Loucy (cell line): ENCODE results near the gene F11R.

ENCODE experiments used
- H2AFZ ChIP-seq: fragments of 200-600 bp; sonication (generic); 2 replicates; pipeline ENCODE4 v1.6.0; 2016; ENCODE audit warnings: antibody characterized with exemption, mild to moderate bottlenecking, low read length, moderate library complexity
- H3F3A ChIP-seq: fragments of 200-600 bp; 2 replicates; pipeline ENCODE4 v1.6.0; 2016; ENCODE audit warnings: antibody characterized with exemption, low read depth, mild to moderate bottlenecking
- H3K27me3 ChIP-seq: fragments of 200-600 bp; sonication (generic); 2 replicates; pipeline ENCODE4 v1.6.1; 2014; ENCODE audit warnings: low read length, mild to moderate bottlenecking; ENCODE audit not compliant: insufficient read depth, poor library complexity, severe bottlenecking
- H3K36me3 ChIP-seq: fragments of 200-600 bp; sonication (generic); 2 replicates; pipeline ENCODE4 v1.6.1; 2016; ENCODE audit warnings: low read length; ENCODE audit not compliant: insufficient read depth
- H3K4me1 ChIP-seq: fragments of 200-600 bp; sonication (generic); 2 replicates; pipeline ENCODE4 v1.5.1; 2014; ENCODE audit warnings: low read length, mild to moderate bottlenecking; ENCODE audit not compliant: insufficient read depth, poor library complexity, severe bottlenecking
- H3K4me2 ChIP-seq: fragments of 200-600 bp; sonication (generic); 2 replicates; pipeline ENCODE4 v1.6.0; 2014; ENCODE audit warnings: antibody characterized with exemption, low read length, low read depth, mild to moderate bottlenecking; ENCODE audit not compliant: poor library complexity, severe bottlenecking
- H3K4me3 ChIP-seq: fragments of 200-600 bp; sonication (generic); 2 replicates; pipeline ENCODE4 v1.5.1; 2014; ENCODE audit warnings: low read length, mild to moderate bottlenecking, mixed read lengths; ENCODE audit not compliant: poor library complexity, severe bottlenecking
- H3K79me2 ChIP-seq: fragments of 200-600 bp; sonication (generic); 2 replicates; pipeline ENCODE4 v1.6.1; 2014; ENCODE audit warnings: low read length; ENCODE audit not compliant: insufficient read depth
- H3K9ac ChIP-seq: fragments of 200-600 bp; sonication (generic); 2 replicates; pipeline ENCODE4 v1.6.0; 2014; ENCODE audit warnings: mild to moderate bottlenecking, low read depth, low read length, moderate library complexity; ENCODE audit not compliant: poor library complexity, severe bottlenecking
- H3K9me2 ChIP-seq: fragments of 200-600 bp; sonication (generic); replicated peaks from 2 replicates; pipeline ENCODE4 v1.6.1; 2016; ENCODE audit warnings: low read depth, low read length, mixed read lengths
- H3K9me3 ChIP-seq: fragments of 200-600 bp; sonication (generic); 2 replicates; pipeline ENCODE4 v1.6.1; 2014; ENCODE audit warnings: mild to moderate bottlenecking, antibody characterized with exemption, low read length, low read depth; ENCODE audit not compliant: insufficient read depth
- H4K20me1 ChIP-seq: fragments of 200-600 bp; sonication (generic); 2 replicates; pipeline ENCODE4 v1.6.0; 2014; ENCODE audit warnings: antibody characterized with exemption, low read length, mild to moderate bottlenecking; ENCODE audit not compliant: insufficient read depth, poor library complexity, severe bottlenecking
- EZH2phosphoT487 ChIP-seq: fragments of 200-600 bp; IDR thresholded peaks from 2 replicates; pipeline ENCODE4 v1.6.1; 2018; ENCODE audit warnings: antibody characterized with exemption, mild to moderate bottlenecking, moderate library complexity, borderline replicate concordance
- TF ChIP-seq, protein P1 (sequence below): fragments of 200-600 bp; sonication (generic); conservative IDR thresholded peaks from 2 replicates; pipeline ENCODE4 v1.5.1; 2014; ENCODE audit warnings: mild to moderate bottlenecking, antibody characterized with exemption, low read length

Gene F11R

DNA sequence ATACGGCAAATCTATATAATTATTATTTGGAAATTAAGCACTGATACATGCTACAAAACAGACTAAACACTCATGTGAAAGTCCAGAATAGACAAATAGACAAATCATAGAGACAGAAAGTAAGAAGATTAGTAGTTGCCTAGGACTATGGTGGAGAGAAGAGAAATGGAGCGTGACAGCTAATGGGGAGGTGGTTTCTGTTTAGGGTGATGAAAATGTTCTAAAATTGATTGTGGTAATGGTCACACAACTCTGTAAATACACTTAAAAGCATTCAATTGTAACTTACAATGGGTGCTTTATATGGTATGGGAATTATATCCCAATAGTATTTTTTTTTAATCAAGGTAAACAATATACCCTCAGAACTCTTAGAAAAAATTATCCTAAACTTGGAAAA, 45.9 kb downstream of the F11R start:
- no peaks in the 10 kb centered on the region for H3K9me3 ChIP-seq
- no peaks in the 10 kb centered on the region for H4K20me1 ChIP-seq
- no peaks in the 10 kb centered on the region for H3K9me2 ChIP-seq
- H3F3A ChIP-seq, result no peaks in the 10 kb centered on the region
- no peaks in the 10 kb centered on the region for H3K27me3 ChIP-seq
- H3K4me2 ChIP-seq, result no peak overlapping the region
- H3K36me3 ChIP-seq, result no peaks in the 10 kb centered on the region
- no peak overlapping the region for H3K4me3 ChIP-seq
- H2AFZ ChIP-seq, result no peak overlapping the region
- no peak for TF ChIP-seq EZH2phosphoT487
- TF ChIP-seq, protein P1, sequence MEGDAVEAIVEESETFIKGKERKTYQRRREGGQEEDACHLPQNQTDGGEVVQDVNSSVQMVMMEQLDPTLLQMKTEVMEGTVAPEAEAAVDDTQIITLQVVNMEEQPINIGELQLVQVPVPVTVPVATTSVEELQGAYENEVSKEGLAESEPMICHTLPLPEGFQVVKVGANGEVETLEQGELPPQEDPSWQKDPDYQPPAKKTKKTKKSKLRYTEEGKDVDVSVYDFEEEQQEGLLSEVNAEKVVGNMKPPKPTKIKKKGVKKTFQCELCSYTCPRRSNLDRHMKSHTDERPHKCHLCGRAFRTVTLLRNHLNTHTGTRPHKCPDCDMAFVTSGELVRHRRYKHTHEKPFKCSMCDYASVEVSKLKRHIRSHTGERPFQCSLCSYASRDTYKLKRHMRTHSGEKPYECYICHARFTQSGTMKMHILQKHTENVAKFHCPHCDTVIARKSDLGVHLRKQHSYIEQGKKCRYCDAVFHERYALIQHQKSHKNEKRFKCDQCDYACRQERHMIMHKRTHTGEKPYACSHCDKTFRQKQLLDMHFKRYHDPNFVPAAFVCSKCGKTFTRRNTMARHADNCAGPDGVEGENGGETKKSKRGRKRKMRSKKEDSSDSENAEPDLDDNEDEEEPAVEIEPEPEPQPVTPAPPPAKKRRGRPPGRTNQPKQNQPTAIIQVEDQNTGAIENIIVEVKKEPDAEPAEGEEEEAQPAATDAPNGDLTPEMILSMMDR, result no peak
- no peak overlapping the region for H3K9ac ChIP-seq
- peaks cover 4% of the 10 kb centered on the region for H3K4me1 ChIP-seq
- H3K79me2 ChIP-seq, result no peaks in the 10 kb centered on the region

DNA sequence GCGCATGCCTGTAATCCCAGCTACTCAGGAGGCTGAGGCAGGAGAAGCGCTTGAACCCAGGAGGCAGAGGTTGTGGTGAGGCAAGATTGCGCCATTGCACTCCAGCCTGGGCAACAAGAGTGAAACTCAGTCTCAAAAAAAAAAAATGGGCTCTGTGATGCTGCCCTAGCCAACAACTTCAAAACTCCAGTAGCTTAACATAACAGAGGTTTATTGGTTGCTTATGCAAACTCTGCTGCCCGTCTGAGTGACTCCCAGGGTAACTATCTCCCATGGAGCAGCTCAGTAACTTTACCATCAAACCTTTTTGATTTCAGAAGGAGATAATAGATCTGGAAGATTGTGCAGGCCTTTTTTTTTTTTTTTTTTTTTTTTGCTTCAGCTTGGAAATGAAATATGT, 47.5 kb downstream of the F11R start:
- H3K9ac ChIP-seq, result no peak overlapping the region
- no peak for TF ChIP-seq EZH2phosphoT487
- TF ChIP-seq, protein P1, result no peak
- no peaks in the 10 kb centered on the region for H3K9me3 ChIP-seq
- H3K36me3 ChIP-seq, result no peaks in the 10 kb centered on the region
- H3K4me2 ChIP-seq, result no peak overlapping the region
- no peak overlapping the region for H3K4me3 ChIP-seq
- peaks cover 4% of the 10 kb centered on the region for H3K4me1 ChIP-seq
- no peaks in the 10 kb centered on the region for H3K9me2 ChIP-seq
- H3K27me3 ChIP-seq, result no peaks in the 10 kb centered on the region
- no peaks in the 10 kb centered on the region for H3K79me2 ChIP-seq
- H2AFZ ChIP-seq, result no peak overlapping the region
- H4K20me1 ChIP-seq, result no peaks in the 10 kb centered on the region
- H3F3A ChIP-seq, result no peaks in the 10 kb centered on the region

DNA sequence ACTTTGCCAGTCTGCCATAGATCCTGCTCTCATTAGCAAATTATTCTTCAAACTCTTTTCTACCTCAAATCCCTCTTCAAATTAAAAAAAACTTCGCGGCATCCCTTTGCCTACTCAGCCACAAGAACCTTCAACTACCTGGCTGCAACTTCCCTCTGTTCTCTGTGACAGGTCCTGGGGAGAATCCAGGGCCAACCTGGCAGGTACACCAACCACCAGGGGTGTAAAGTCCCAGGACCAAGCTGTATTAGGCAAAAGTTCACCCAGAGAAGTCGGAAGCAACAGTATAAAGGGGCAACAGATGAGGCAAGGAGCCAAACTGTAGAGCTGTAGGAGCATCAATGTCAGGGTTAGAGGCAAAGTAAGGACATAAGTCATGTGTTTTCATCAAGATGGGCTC, 48.0 kb downstream of the F11R start:
- Histone ChIP-seq H3K4me3 (no peak overlapping the region), H2AFZ (no peak overlapping the region), H3F3A (no peaks in the 10 kb centered on the region), H3K36me3 (no peaks in the 10 kb centered on the region), H3K9me2 (no peaks in the 10 kb centered on the region), H3K9ac (no peak overlapping the region), H3K4me2 (no peak overlapping the region), H3K9me3 (no peaks in the 10 kb centered on the region), H3K27me3 (no peaks in the 10 kb centered on the region), H4K20me1 (no peaks in the 10 kb centered on the region), H3K79me2 (no peaks in the 10 kb centered on the region), H3K4me1 (peaks cover 4% of the 10 kb centered on the region)
- TF ChIP-seq, protein P1, result no peak
- no peak for TF ChIP-seq EZH2phosphoT487
